Heart left ventricle (tissue), 13 donors: ENCODE measurements around the gene MAML2.

Experiments
- POLR2A ChIP-seq, 2 donors: fragments of 450-650 bp; IDR thresholded peaks; one replicate each; pipeline ENCODE4 v1.6.1; 2017; ENCODE audit warnings: antibody characterized with exemption in 2 of 2, mild to moderate bottlenecking in 2 of 2, moderate library complexity in 2 of 2
- TF ChIP-seq, protein P1 (sequence below), 12 donors: fragments of 200-600 bp; sonication (generic) in 4 of 12; IDR thresholded peaks; one replicate each; pipeline versions ENCODE4 v1.5.0 to v1.8.0; 2018 to 2022; ENCODE audit warnings: antibody characterized with exemption in 12 of 12, mild to moderate bottlenecking in 5 of 12
- donor health status: ischemic (EF 13 %, LVEDD 7.1; RV severe dilation, severe dysfunction).
- donor health status: DM: no; HTN: yes; CAD: no.
- donor health status: DM: no; HTN: no; CAD: no.
- donor health status: ischemic (EF 25% LVEDD 6.9; RV normal size, moderate dysfunction).
- donor health status: ischemic (EF 25% LVEDD 5.7; RV mildly dilated, moderate dysfunction).
- donor health status: ischemic (EF 35%, LVEDD 5.7; RV mildly dilated, moderate dysfunction).
- donor health status: nonischemic (EF 11% LVEDD 7.7; RV severe dilation, severe dysfunction).
- donor health status: DM: yes; HTN: yes; CAD: no.
- donor health status: PGD.
- donor health status: ischemic (EF 29% LVEDD 5.4; RV normal size, mild dysfunction).
- donor health status: nonischemic (EF 23%, LVEDD 6.1; RV moderate dilation, normal function).

DNA sequence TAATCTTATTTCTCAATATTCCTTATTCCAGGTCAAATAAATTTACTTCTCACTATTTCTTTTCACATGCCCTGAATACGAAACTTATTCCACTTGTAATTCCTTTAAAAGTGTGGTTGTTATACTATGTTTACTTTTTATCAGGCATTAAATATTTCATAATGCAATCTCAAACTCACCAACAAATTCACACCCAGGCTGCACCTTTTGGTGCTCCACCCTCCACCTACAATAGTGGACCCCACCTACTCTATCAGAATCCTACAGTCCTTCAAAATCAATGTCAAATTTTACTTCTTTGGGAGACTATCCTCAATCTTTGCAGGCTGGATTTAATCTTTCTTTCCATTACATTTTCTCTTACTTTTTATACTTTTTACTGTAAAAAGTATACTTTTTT is 353.2 kb downstream of the MAML2 start:
- TF ChIP-seq, protein P1, sequence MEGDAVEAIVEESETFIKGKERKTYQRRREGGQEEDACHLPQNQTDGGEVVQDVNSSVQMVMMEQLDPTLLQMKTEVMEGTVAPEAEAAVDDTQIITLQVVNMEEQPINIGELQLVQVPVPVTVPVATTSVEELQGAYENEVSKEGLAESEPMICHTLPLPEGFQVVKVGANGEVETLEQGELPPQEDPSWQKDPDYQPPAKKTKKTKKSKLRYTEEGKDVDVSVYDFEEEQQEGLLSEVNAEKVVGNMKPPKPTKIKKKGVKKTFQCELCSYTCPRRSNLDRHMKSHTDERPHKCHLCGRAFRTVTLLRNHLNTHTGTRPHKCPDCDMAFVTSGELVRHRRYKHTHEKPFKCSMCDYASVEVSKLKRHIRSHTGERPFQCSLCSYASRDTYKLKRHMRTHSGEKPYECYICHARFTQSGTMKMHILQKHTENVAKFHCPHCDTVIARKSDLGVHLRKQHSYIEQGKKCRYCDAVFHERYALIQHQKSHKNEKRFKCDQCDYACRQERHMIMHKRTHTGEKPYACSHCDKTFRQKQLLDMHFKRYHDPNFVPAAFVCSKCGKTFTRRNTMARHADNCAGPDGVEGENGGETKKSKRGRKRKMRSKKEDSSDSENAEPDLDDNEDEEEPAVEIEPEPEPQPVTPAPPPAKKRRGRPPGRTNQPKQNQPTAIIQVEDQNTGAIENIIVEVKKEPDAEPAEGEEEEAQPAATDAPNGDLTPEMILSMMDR (IDR thresholded peaks at IDR 0.05), result no peak
- TF ChIP-seq POLR2A (IDR thresholded peaks at IDR 0.05), result no peak
